Measurements from ENCODE around the gene DYNLL2.
"Not testable (repeated sequence)": the region's sequence is repeated elsewhere in the genome, so short reads cannot be mapped to it uniquely, and the experiment has no call there.

Gene DYNLL2

GRCh38 chr17:58107306-58107705 lies 24.1 kb downstream of the DYNLL2 start:
- no peak for DNase-seq

GRCh38 chr17:58109197-58109596 lies 26.0 kb downstream of the DYNLL2 start:
- DNase-seq = no peak

- DNase-seq = no peak
Observed at GRCh38 chr17:58110012-58110411, 26.8 kb downstream of the DYNLL2 start.

GRCh38 chr17:58111676-58112075 lies 28.5 kb downstream of the DYNLL2 start:
- no peak for DNase-seq

DNA sequence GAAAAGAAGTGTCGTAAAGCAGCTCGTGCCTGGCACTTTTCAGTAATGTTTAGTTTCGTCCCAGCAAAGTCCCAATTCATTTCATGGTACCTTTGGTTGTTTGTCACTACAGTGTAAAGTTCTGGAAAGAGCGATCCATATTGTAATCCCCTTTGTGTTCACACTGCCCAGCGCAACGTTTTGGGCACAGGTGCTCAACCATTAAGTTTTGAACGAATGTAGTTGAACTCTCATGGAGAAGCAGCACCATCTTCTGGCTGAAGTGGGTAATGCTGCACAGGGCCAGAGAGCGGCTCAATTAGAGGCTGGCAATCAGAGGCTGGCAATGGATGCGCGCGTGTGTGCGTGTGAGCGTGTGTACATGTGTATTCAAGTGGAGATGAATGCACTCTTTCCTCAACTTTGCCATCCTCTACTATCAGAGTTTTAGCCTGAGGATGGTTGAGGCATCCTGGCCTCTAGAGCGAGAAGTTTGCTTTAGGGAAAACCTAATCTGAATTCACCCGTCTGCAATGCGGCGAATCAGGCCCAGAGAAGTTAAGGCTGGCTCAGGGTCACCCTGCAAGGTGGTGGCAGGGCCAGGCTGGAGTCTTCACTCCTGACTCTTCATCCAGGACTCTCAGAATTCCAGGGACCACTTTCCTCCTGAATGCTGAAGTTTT lies 29.9 kb downstream of the DYNLL2 start:
- peak; percentile 67 for DNase-seq

DNA sequence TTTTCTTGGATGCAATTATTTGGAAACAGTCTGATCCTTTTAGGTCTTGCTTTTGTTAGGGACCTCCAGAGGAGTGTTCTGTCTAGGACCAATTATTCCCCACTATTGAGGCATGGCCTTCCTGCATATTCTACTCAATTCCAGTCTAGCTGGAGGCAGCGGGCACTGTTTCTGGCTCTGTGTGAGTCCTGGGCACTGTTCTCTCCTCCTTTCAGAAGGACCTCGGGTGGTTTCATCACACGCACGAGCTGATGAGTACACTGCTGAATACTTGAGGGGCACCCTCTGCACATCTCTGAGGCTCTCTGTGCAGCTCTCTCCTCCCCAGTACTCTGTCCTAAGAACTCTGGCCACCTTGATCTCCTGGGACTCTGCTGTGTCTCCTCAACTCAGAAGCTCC lies 30.7 kb downstream of the DYNLL2 start:
- no peak for DNase-seq

GRCh38 chr17:58117382-58117781 lies 34.2 kb downstream of the DYNLL2 start:
- no peak for DNase-seq

- DNase-seq = no peak
Observed at GRCh38 chr17:58119491-58119890, 36.3 kb downstream of the DYNLL2 start.

GRCh38 chr17:58120195-58120822 lies 37.1 kb downstream of the DYNLL2 start:
- peak; percentile 43 for DNase-seq

GRCh38 chr17:58121925-58122324 lies 38.7 kb downstream of the DYNLL2 start:
- peak; percentile 32 for DNase-seq

DNA sequence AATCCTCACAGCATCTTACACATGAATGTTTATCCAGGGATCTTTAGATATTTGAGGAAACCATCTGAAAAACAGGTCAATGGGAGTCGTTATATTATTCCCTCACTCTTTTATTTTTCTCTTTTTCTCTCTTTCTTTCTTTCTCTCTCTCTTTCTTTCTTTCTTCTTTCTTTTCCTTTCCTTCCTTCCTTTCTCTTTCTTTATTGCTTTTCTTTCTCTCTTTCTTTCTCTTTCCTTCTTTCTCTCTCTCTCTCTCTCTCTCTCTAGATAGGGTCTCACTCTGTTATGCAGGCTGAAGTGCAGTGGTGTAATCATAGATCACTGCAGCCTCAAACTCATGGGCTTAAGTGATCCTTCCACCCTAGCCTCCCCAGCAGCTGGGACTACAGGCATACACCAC lies 44.6 kb downstream of the DYNLL2 start:
- DNase-seq = no peak

GRCh38 chr17:58132697-58133096 lies 49.5 kb downstream of the DYNLL2 start:
- not testable (repeated sequence) for DNase-seq

DNA sequence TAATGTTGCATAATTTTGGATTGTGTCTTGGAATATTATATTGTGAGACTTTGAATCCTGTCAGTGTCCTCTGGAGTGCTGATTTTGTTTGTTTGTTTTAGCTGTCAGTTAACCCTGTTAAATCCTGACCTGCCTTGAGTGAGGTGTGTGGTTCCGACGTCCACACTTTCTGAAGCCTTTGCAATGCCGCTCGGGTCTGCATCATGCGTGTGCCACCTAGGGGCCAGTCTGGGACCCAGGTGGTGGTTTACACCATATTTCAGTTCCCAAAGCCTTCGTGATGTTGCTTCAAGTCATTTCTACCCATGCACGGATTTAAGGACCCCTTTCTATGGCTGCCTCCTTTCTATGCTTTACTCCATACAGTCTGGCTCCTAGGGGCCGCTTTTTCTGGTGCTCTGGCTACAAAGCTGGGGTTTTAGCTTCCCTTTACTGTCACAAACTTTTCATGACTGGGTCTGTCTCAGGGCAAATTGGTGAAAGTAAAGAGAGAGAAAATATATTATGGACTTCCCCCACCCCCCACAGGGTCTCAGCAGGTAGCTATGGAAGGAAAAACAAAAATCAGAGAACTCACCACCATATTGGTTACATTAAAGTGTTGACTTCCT lies 53.6 kb downstream of the DYNLL2 start:
- no peak for DNase-seq

GRCh38 chr17:58141505-58141904 lies 58.3 kb downstream of the DYNLL2 start:
- no peak for DNase-seq

- DNase-seq = not testable (repeated sequence)
Observed at GRCh38 chr17:58143335-58143734, 60.1 kb downstream of the DYNLL2 start.

DNA sequence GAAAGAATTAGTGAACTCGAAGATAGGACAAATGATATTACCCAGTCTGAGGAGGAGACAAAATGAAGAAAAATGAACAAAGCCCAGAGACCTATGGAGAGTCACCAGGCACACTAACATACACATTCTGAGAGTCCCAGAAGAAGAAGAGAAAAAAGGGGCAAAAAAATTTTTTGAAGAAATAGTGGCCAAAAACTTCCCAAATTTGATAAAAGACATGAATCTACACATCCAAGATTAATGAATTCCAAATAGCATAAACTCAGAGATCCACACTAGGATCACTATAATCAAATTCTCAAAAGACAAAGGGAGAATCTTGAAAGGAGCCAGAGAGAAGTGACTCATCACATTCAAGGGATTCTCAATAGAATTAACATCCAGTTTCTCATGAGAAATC lies 61.6 kb downstream of the DYNLL2 start:
- no peak for DNase-seq
